Ishikawa (cell line): ENCODE results near the gene RPS10.

Experiments
- NFIC ChIP-seq: IDR thresholded peaks from 2 replicates; pipeline ENCODE4 v1.6.1; 2012
- RAD21 ChIP-seq: IDR thresholded peaks from 2 replicates; pipeline ENCODE4 v1.6.1; 2012; ENCODE audit warnings: low read depth

- TF ChIP-seq NFIC (no peak), RAD21 (no peak)
Observed at GRCh38 chr6:34439442-34439841, 13.6 kb upstream of the RPS10 start.
